OCI-LY7 (cell line): ENCODE measurements around the gene SLC16A14. TPM values are rescaled to one million over a fixed set of nuclear protein-coding genes. Genes with fewer than 3 reads are reported as not detected.
"Not testable (repeated sequence)": the region's sequence is repeated elsewhere in the genome, so short reads cannot be mapped to it uniquely, and the experiment has no call there.

Experiments used
- Bru-seq: library from RNA; stranded (reverse); fragments of 400-500 nt; gene quantifications from one replicate; lab custom pipeline; 2021; lab: Mats Ljungman, UMichigan
- BruChase-seq, 2 experiments: library from RNA; stranded (reverse); fragments of 400-500 nt; gene quantifications; one replicate each; lab custom pipeline; 2021; lab: Mats Ljungman, UMichigan
- BruUV-seq: library from RNA; stranded (reverse); fragments of 400-500 nt; replicated peaks from 2 replicates; lab custom pipeline; 2021; lab: Mats Ljungman, UMichigan
- CTCF ChIA-PET: fragments of 300-600 bp; sonication (Branson Sonifier 250); formaldehyde crosslinking; loops from one replicate; lab custom pipeline; 2022; ENCODE audit warnings: antibody characterized with exemption; ENCODE audit not compliant: unreplicated experiment; lab: Charles Lee
- POLR2A ChIA-PET: fragments of 300-600 bp; sonication (Branson Sonifier 250); formaldehyde crosslinking; loops from one replicate; lab custom pipeline; 2022; ENCODE audit warnings: antibody characterized with exemption; lab: Charles Lee
- DNase-seq: peaks from one replicate; pipeline ENCODE4 v3.0.0-alpha.2; 2015; ENCODE audit warnings: low spot score
- H2AFZ ChIP-seq: fragments of 200-600 bp; sonication (generic), shearing (Covaris generic); 2 replicates; pipeline ENCODE4 v1.6.1; 2014; ENCODE audit warnings: mild to moderate bottlenecking, antibody characterized with exemption, low read length, moderate library complexity
- H3K27ac ChIP-seq: fragments of 200-600 bp; sonication (generic); 2 replicates; pipeline ENCODE4 v1.5.1; 2014; ENCODE audit warnings: mixed run types, low read depth, mild to moderate bottlenecking, moderate library complexity, low read length, inconsistent platforms; ENCODE audit not compliant: poor library complexity, severe bottlenecking
- H3K36me3 ChIP-seq: fragments of 200-600 bp; sonication (generic); 2 replicates; pipeline ENCODE4 v1.6.1; 2014; ENCODE audit warnings: mild to moderate bottlenecking, antibody characterized with exemption, low read length, moderate library complexity, mixed read lengths; ENCODE audit not compliant: insufficient read depth
- H3K4me1 ChIP-seq: fragments of 200-600 bp; sonication (generic); 2 replicates; pipeline ENCODE4 v1.5.1; 2014; ENCODE audit warnings: mild to moderate bottlenecking, low read length; ENCODE audit not compliant: insufficient read depth, poor library complexity, severe bottlenecking
- H3K4me2 ChIP-seq: fragments of 200-600 bp; sonication (generic); 2 replicates; pipeline ENCODE4 v1.6.1; 2014; ENCODE audit warnings: mild to moderate bottlenecking, low read length
- H3K4me3 ChIP-seq: fragments of 200-600 bp; sonication (generic); 2 replicates; pipeline ENCODE4 v1.5.1; 2014; ENCODE audit warnings: mild to moderate bottlenecking, low read depth, low read length; ENCODE audit not compliant: poor library complexity, severe bottlenecking
- H3K79me2 ChIP-seq: fragments of 200-600 bp; sonication (generic); 2 replicates; pipeline ENCODE4 v1.6.1; 2016; ENCODE audit warnings: low read depth, mild to moderate bottlenecking, low read length, moderate library complexity, mixed read lengths; ENCODE audit not compliant: insufficient read depth
- H3K9me2 ChIP-seq: fragments of 200-600 bp; sonication (generic); 2 replicates; pipeline ENCODE4 v1.6.1; 2016; ENCODE audit warnings: mild to moderate bottlenecking, low read length, mixed read lengths; ENCODE audit not compliant: insufficient read depth
- H3K9me3 ChIP-seq: fragments of 200-600 bp; sonication (generic); 2 replicates; pipeline ENCODE4 v1.6.1; 2014; ENCODE audit warnings: mild to moderate bottlenecking, mixed run types, low read length, mixed read lengths
- H4K20me1 ChIP-seq: fragments of 200-600 bp; sonication (generic); 2 replicates; pipeline ENCODE4 v1.6.1; 2014; ENCODE audit warnings: mild to moderate bottlenecking, antibody characterized with exemption, low read length, moderate library complexity, mixed read lengths; ENCODE audit not compliant: insufficient read depth
- CTCF ChIP-seq: fragments of 200-600 bp; sonication (generic); conservative IDR thresholded peaks from 2 replicates; pipeline ENCODE4 v1.5.1; 2014; ENCODE audit warnings: mild to moderate bottlenecking, antibody characterized with exemption, low read length, moderate library complexity, mixed read lengths
- EZH2phosphoT487 ChIP-seq: fragments of 200-600 bp; sonication (generic); IDR thresholded peaks from 2 replicates; pipeline ENCODE4 v1.6.1; 2018; ENCODE audit warnings: low read depth, borderline replicate concordance, mild to moderate bottlenecking, mixed run types, antibody characterized with exemption, low read length, moderate library complexity, mixed read lengths
- intact Hi-C: fragments of 100-400 bp; cut with micrococcal nuclease; formaldehyde crosslinking; loops from one replicate; pipeline ENCODE4 v1.10.0; 2022; ENCODE audit not compliant: unreplicated experiment
- long read RNA-seq: library from polyadenylated mRNA; stranded (forward); transcript quantifications from one replicate; pipeline ENCODE4 v2.0.0, GENCODE V29; 2022
- total RNA-seq, 2 experiments: library from RNA; depleted of rRNA in 1 of 2; stranded (reverse); fragments of >200 nt in 1 of 2; shearing (Covaris generic) in 1 of 2; gene quantifications; 2 replicates each; pipeline ENCODE4 v1.2.3, GENCODE V29; 2014 to 2022

SLC16A14 gene
- not detected in 2 replicates for total RNA-seq (2014; rRNA removed; shearing (Covaris generic))
- total RNA-seq (2022), result not detected in 2 replicates
- Bru-seq, nascent RNA, result percentile 4 among the genes with signal in this experiment
- not detected for BruChase-seq, experiment 1, labeled RNA remaining after a 6-hour chase
- BruChase-seq, experiment 2, labeled RNA remaining after a 2-hour chase, result percentile 7 among the genes with signal in this experiment
- long read RNA-seq, partial matches to known transcripts, result 0 of 2 reads
- long read RNA-seq, other reads (novel, unspliced or antisense), result 2 of 2 reads

- intact Hi-C loops, result loop anchor here (1.0 kb wide), 1 partner anchor 543 kb away; no protein-coding TSS in a partner anchor
- H2AFZ ChIP-seq, result peak within 1 kb of the TSS; percentile 12; the same call in 1 of the 2 replicates
- H3K27ac ChIP-seq, result no peak within 1 kb of the TSS
Observed at GRCh38 chr2:230068651-230069055, at the start of gene SLC16A14. SLC16A14 (minus strand) TSS chr2:230068924; CDS start chr2:230059352, 9,572 bp downstream.

GRCh38 chr2:230106771-230107170, 38.0 kb upstream of the SLC16A14 start:
- Histone ChIP-seq H3K9me2 (no peaks in the 10 kb centered on the region), H3K4me3 (no peak overlapping the region), H3K79me2 (no peaks in the 10 kb centered on the region), H3K4me1 (no peaks in the 10 kb centered on the region), H3K9me3 (no peaks in the 10 kb centered on the region), H3K27ac (no peak overlapping the region), H4K20me1 (no peaks in the 10 kb centered on the region), H2AFZ (no peak overlapping the region), H3K4me2 (no peak overlapping the region), H3K36me3 (no peaks in the 10 kb centered on the region)
- TF ChIP-seq CTCF, result no peak
- no TSS peak for BruUV-seq
- CTCF ChIA-PET, result no interaction called here
- POLR2A ChIA-PET, result interaction anchor here (1.4 kb wide), 1 partner anchor 11 kb away, joined by 3 read pairs; no protein-coding TSS in a partner anchor
- DNase-seq, result no peak
- intact Hi-C loops, result no loop called here

More at GRCh38 chr2:230068651-230069055, at the start of gene SLC16A14:
- peak; percentile 6 for DNase-seq
- H3K4me3 ChIP-seq, result peak within 1 kb of the TSS; percentile 24
- H3K79me2 ChIP-seq, result no peaks in the 10 kb centered on the region
- CTCF ChIA-PET, result no interaction called here
- no peaks in the 10 kb centered on the region for H4K20me1 ChIP-seq
- H3K9me3 ChIP-seq, result no peaks in the 10 kb centered on the region
- TF ChIP-seq EZH2phosphoT487, result no peak
- TF ChIP-seq CTCF, result 0 out of 2 replicates have a peak, but pooled peaks have one; percentile 17
- H3K36me3 ChIP-seq, result no peaks in the 10 kb centered on the region
- H3K4me2 ChIP-seq, result peak within 1 kb of the TSS; percentile 64; the same call in 1 of the 2 replicates
- peaks cover 14% of the 10 kb centered on the region for H3K4me1 ChIP-seq
- H3K9me2 ChIP-seq, result no peaks in the 10 kb centered on the region
- BruUV-seq, result no TSS peak
- POLR2A ChIA-PET, result no interaction called here

GRCh38 chr2:230101967-230102366, 33.2 kb upstream of the SLC16A14 start:
- H3K9me3 ChIP-seq, H3K36me3 ChIP-seq, H4K20me1 ChIP-seq, H3K4me1 ChIP-seq, CTCF ChIA-PET, H3K27ac ChIP-seq, H3K4me3 ChIP-seq, intact Hi-C loops, BruUV-seq, H3K79me2 ChIP-seq, H3K9me2 ChIP-seq, DNase-seq, H2AFZ ChIP-seq, H3K4me2 ChIP-seq: not testable (repeated sequence)
- POLR2A ChIA-PET, result interaction anchor here (0.6 kb wide), 1 partner anchor 50 kb away, joined by 4 read pairs; no protein-coding TSS in a partner anchor
